ENCODE results near the gene PLEKHG1.

PLEKHG1 gene

GRCh38 chr6:150641398-150642139 lies 41.9 kb downstream of the PLEKHG1 start:
- no peak for TF ChIP-seq CTCF (IDR thresholded peaks at IDR 0.05)

DNA sequence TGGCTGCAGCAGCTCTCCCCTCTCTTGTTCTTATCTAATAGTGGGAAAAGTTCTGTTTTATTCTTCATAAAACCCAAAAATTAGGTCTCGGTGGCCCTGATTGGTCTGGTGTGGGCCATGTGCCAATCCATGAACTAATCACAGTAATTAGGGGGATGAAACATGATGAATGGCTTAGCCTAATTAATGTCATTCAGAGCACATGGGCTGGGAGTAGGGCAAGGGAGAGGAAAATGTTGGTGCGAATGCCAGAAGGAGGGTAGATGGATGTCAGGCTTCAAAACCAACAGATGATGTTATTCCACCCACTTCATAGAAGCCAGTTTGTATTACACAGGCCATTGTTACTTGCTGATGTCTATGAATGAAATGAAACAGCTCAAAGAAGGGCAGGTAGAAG lies 46.5 kb downstream of the PLEKHG1 start:
- TF ChIP-seq CTCF (IDR thresholded peaks at IDR 0.05): no peak

DNA sequence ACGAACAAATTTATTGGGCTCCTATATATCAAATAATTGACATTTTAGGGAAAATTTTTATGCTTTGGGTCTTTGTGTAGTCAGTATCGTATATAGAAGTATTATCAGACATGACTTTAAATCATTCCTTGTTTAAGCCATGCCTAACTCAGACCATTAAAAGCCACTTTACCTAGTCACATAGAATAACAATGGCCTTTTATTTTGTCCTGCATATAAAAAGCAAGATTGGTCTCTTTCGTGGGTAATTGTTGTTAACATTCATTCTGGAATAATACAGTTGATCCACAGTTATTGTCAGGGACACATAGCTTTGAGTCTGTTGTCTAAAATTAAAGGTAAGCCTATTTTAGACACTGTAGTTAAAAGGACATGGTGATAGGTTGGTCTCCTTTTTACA lies 47.4 kb downstream of the PLEKHG1 start:
- no peak for TF ChIP-seq CTCF (IDR thresholded peaks at IDR 0.05)

Data from LNCAP (cell line).